Measurements from ENCODE around the gene VMAC.

DNA sequence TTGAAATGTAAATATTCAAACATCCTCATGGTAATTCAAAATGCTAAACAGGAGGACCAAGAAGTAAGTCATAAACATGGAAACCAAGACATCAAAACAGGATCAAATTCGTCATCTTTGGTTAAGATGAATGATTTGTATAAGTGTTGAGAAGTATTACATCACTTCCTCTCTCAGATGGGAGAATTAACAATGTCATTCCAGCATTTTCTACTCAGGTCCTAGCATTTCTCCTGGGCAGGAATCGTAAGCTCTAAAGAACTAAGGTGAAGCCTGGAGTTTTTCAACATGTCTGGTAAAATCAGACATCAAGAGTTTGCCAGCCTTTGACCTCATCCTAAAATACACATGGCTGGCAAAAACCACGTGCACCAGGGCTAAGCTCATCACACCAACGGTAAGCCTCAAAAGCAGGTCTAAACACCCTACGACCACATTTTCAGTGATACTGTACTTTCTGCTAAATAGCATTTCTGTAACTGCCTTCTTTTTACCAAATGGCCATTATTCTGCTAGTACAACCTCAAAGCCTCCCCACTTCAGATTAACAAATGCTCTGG lies 48.4 kb downstream of the VMAC start:
- TF ChIP-seq, protein P1, sequence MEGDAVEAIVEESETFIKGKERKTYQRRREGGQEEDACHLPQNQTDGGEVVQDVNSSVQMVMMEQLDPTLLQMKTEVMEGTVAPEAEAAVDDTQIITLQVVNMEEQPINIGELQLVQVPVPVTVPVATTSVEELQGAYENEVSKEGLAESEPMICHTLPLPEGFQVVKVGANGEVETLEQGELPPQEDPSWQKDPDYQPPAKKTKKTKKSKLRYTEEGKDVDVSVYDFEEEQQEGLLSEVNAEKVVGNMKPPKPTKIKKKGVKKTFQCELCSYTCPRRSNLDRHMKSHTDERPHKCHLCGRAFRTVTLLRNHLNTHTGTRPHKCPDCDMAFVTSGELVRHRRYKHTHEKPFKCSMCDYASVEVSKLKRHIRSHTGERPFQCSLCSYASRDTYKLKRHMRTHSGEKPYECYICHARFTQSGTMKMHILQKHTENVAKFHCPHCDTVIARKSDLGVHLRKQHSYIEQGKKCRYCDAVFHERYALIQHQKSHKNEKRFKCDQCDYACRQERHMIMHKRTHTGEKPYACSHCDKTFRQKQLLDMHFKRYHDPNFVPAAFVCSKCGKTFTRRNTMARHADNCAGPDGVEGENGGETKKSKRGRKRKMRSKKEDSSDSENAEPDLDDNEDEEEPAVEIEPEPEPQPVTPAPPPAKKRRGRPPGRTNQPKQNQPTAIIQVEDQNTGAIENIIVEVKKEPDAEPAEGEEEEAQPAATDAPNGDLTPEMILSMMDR (IDR thresholded peaks at IDR 0.05; ENCODE audit: low read depth, low read length): no peak
- TF ChIP-seq EZH2phosphoT487 (IDR thresholded peaks at IDR 0.05; ENCODE audit: low read depth): no peak

All from OCI-LY3 (cell line).